Dendritic cell treated with granulocyte-macrophage colony-stimulating factor and Interleukin-4, amounts not matched to agents 40 ng/mL and 50 ng/mL, for 4 days (primary cell): ENCODE measurements around the gene THUMPD1.
A peak's percentile ranks its signal among the peaks of the same experiment; 100 is the strongest.
"Not testable (repeated sequence)": the region's sequence is repeated elsewhere in the genome, so short reads cannot be mapped to it uniquely, and the experiment has no call there.

Experiments
- H3K27ac Mint-ChIP-seq: one replicate; pipeline ENCODE4 v1.8.0; 2022; ENCODE audit warnings: mild to moderate bottlenecking, mixed read lengths
- H3K27me3 Mint-ChIP-seq: one replicate; pipeline ENCODE4 v1.8.0; 2022; ENCODE audit warnings: mild to moderate bottlenecking, mixed read lengths
- H3K36me3 Mint-ChIP-seq: one replicate; pipeline ENCODE4 v1.8.0; 2022; ENCODE audit warnings: low read depth, mixed read lengths
- H3K4me1 Mint-ChIP-seq: one replicate; pipeline ENCODE4 v1.8.0; 2022; ENCODE audit warnings: low read depth, mixed read lengths
- H3K4me3 Mint-ChIP-seq: one replicate; pipeline ENCODE4 v1.8.0; 2022; ENCODE audit warnings: mild to moderate bottlenecking, moderate library complexity, mixed read lengths
- H3K9me3 Mint-ChIP-seq: one replicate; pipeline ENCODE4 v1.8.0; 2022; ENCODE audit warnings: mixed read lengths
- intact Hi-C: fragments of 100-400 bp; cut with micrococcal nuclease; formaldehyde crosslinking; loops from one replicate; pipeline ENCODE4 v1.15.0; 2022

The THUMPD1 gene

DNA sequence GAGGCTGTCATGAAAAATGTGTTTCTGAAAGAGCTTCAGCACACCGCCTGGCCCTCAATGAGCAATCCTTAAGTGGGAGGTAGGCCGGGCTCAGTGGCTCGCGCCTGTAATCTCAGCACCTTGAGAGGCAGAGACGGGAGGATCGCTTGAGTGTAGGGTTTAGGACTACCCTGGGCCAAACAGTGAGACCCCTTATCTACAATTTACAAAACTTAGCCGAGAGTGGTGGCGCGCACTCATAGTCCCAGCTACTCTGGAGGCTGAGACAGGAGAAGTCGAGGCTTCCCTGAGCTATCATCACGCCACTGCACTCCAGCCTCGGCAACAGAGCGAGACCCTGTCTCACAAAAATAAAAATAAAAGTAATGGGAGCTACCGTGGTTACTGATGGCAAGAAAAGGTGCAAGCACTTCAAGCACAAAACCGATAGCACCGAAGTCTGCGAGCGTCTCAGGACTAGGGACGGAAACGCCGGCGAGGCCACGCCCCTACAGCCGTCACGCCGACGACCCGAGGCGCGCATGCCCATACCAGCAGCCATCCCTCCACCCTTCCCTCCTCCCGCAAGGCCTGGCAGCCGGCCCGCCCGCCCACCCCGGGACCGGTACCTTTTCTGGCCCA lies 607 bp downstream of the THUMPD1 start:
- Mint-ChIP-seq H3K4me1 (peaks cover 26% of the 10 kb centered on the region), H3K27ac (peak overlapping the region; percentile 94), H3K36me3 (peaks cover 39% of the 10 kb centered on the region), H3K9me3 (no peaks in the 10 kb centered on the region), H3K27me3 (no peaks in the 10 kb centered on the region), H3K4me3 (peak overlapping the region; percentile 94)
- intact Hi-C loops = no loop called here

DNA sequence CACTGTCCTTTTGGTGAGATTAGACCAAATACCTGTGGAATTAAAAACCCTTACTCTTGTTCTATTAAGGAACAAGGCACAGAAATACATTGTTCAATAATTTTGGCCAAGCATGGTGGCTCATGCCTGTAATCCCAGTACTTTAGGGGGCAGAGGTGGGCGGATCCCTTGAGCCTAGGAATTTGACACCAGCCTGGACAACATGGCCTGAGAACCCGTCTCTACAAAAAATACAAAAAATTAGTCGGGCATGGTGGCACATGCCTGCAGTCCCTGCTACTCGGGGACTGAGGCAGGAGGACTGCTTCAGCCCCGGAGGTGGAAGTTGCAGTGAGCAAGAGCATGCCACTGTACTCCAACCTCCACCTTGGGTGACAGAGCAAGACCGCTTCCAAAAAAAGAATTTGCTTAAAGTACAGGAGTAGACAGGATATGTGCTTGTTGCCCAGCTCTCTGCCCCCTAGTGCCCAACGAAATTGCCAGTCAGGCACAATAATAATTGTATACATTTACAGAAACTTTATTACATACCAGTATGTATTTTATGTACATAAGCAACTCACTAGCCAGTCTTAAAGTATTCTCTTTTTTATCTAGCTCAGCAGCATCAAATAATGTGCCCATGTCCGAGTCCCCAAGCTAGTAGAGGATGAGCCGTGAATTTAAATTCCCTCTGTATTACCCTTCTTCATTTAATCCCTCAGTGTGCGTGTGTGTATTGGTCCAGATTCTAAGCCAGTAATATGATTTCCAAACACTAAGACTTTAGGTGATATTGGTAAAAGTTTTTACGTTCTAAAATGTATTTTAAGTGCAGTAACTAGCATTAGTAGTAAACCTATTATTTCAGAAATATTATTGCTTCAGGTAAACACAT lies 1.4 kb downstream of the THUMPD1 start:
- H3K27me3 Mint-ChIP-seq = no peaks in the 10 kb centered on the region
- peaks cover 47% of the 10 kb centered on the region for H3K36me3 Mint-ChIP-seq
- peak overlapping the region; percentile 94 for H3K4me3 Mint-ChIP-seq
- peaks cover 26% of the 10 kb centered on the region for H3K4me1 Mint-ChIP-seq
- intact Hi-C loops = no loop called here
- H3K9me3 Mint-ChIP-seq = no peaks in the 10 kb centered on the region
- peak overlapping the region; percentile 94 for H3K27ac Mint-ChIP-seq

DNA sequence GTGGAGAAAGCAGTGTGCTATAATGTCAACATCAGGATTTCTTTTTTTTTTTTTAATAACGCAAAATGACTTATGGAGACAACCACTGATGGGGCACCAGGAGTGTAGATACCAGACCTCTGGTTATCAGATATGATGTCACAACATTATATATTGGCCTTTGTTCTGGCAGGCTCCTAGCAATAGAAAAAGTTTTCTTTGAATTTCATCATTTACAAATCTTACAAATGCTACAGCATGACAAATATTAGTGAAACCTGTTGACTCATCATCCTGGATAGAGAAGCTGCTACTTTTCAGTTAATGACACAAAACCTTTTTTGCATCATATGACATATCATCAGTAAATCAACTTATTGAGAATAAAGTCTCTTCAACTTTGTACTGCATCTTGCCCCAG lies 6.1 kb downstream of the THUMPD1 start:
- intact Hi-C loops = no loop called here
- Mint-ChIP-seq H3K4me3 (no peak overlapping the region), H3K36me3 (peaks cover 50% of the 10 kb centered on the region), H3K4me1 (peaks cover 14% of the 10 kb centered on the region), H3K27me3 (no peaks in the 10 kb centered on the region), H3K27ac (no peak overlapping the region), H3K9me3 (no peaks in the 10 kb centered on the region)

DNA sequence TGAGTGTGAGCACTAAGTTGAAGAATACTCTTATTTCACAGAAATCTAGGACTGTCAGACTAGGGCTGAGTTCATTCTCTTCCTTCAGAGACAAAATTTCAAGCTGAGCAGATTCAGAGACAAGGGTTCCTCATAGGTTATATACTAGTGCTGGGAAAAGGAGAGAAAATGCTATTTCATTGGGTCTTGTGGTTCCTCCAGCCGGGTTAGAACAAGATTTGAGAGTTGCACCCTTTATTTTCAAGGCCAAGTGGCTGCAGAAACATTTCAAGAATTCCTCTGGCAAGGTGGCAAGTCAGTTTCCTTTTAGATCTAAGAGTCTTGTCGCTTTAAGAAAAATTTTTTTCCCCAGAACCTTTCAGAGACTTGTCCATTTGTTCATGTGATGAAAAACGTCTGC lies 6.8 kb downstream of the THUMPD1 start:
- Mint-ChIP-seq H3K27ac (no peak overlapping the region), H3K9me3 (no peaks in the 10 kb centered on the region), H3K36me3 (peaks cover 50% of the 10 kb centered on the region), H3K4me3 (no peak overlapping the region), H3K4me1 (peaks cover 7% of the 10 kb centered on the region), H3K27me3 (no peaks in the 10 kb centered on the region)
- intact Hi-C loops = no loop called here

DNA sequence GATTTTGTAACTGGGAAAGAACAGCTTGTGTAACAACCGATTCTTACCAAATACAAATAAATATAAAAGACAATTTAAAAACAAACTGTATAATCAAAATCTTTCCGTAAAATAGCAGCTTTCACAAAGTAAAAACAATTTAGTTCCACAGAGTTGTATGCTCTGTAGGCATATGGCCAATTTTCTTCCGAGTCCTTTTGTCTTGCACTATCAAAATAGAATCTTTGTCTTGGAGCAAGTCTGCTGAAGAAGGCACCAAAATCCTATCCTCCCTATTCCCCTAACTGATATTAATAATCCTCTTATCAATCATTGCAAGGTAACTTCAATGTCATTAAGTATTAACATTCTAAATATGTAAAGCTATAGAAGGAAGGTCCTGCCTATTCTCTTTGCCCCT lies 7.6 kb downstream of the THUMPD1 start:
- intact Hi-C loops = no loop called here
- H3K27ac Mint-ChIP-seq = no peak overlapping the region
- no peaks in the 10 kb centered on the region for H3K9me3 Mint-ChIP-seq
- H3K36me3 Mint-ChIP-seq = peaks cover 49% of the 10 kb centered on the region
- H3K27me3 Mint-ChIP-seq = no peaks in the 10 kb centered on the region
- peaks cover 6% of the 10 kb centered on the region for H3K4me1 Mint-ChIP-seq
- H3K4me3 Mint-ChIP-seq = no peak overlapping the region

DNA sequence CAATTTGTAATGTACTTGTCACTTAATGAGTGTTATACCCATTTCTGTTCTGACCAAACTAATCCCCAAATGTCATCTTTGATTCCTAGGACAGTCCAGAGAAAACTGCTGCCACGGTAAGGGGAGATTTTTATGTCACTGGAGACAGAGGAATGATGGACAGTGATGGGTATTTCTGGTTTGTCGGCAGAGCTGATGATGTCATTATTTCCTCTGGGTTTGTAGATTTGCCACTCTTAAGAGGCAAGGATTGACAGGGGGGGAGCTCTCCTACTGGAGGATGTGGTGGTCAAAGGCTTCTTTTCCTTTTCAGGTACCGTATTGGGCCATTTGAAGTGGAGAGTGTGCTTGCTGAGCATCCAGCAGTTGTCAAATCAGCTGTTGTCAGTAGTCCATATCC lies 12.5 kb downstream of the THUMPD1 start:
- intact Hi-C loops = no loop called here
- H3K4me1 Mint-ChIP-seq = no peaks in the 10 kb centered on the region
- no peaks in the 10 kb centered on the region for H3K9me3 Mint-ChIP-seq
- H3K36me3 Mint-ChIP-seq = peaks cover 4% of the 10 kb centered on the region
- H3K27me3 Mint-ChIP-seq = no peaks in the 10 kb centered on the region
- H3K4me3 Mint-ChIP-seq = no peak overlapping the region
- H3K27ac Mint-ChIP-seq = no peak overlapping the region

DNA sequence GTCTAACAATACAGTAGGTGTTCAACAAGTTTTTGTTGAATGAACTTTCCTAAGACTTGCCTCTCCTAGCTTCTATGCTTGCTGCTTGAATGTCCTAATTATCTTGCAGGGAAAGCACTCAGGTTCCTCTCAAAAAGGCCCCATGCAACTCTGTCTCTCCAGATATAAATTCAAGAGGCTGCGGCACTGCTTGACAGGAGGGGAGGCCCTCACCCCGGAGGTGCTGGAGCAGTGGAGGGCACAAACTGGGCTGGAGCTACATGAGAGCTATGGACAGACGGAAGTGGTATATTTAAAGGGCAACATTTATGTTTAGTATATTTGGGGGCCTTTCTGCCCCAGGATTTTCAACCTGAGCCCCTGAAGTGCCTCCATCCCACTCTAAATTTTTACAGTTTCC lies 14.4 kb downstream of the THUMPD1 start:
- Mint-ChIP-seq H3K27ac (no peak overlapping the region), H3K9me3 (no peaks in the 10 kb centered on the region), H3K36me3 (no peaks in the 10 kb centered on the region), H3K4me3 (no peak overlapping the region), H3K27me3 (no peaks in the 10 kb centered on the region), H3K4me1 (no peaks in the 10 kb centered on the region)
- intact Hi-C loops = no loop called here

DNA sequence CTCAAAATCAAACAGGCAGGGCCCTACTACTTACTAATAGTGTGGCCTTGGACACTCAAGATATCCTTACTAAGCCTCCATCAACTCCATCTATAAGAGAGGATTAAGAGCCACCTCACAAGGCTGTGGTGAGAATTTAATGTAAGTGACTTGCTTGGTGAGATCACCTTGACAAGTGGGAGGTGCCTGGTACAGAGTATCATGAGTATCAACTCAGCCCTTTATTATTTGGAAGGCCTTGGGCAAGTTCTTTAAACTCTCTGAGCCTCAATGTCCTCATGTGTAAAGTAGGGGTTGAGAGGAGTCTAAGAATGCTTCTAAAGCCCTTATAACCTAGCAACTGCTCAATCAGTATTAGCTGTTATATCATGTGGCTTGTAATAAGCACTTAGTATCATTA lies 15.0 kb downstream of the THUMPD1 start:
- Mint-ChIP-seq H3K27ac (no peak overlapping the region), H3K36me3 (no peaks in the 10 kb centered on the region), H3K27me3 (no peaks in the 10 kb centered on the region), H3K4me1 (no peaks in the 10 kb centered on the region), H3K4me3 (no peak overlapping the region), H3K9me3 (no peaks in the 10 kb centered on the region)
- intact Hi-C loops = no loop called here

DNA sequence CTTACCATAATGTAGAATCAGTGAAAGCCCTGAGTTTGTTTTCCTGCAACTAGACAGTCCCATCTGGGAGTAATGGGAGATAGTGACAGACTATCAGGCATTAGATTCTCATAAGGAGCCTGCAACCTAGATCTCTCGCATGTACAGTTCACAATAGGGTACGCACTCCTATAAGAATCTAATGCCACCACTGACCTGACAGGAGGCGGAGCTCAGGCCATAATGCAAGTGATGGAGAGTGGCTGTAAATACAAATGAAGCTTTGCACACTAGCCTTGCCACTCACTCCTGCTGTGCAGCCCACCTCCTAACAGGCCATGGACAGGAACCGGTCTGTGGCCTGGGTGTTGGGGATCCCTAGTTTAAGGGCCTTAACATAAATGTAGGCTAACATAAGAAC lies 21.4 kb downstream of the THUMPD1 start:
- Mint-ChIP-seq H3K9me3 (peaks cover 11% of the 10 kb centered on the region), H3K4me1 (peaks cover 6% of the 10 kb centered on the region), H3K36me3 (no peaks in the 10 kb centered on the region), H3K27me3 (no peaks in the 10 kb centered on the region), H3K4me3 (no peak overlapping the region), H3K27ac (no peak overlapping the region)
- intact Hi-C loops = no loop called here

DNA sequence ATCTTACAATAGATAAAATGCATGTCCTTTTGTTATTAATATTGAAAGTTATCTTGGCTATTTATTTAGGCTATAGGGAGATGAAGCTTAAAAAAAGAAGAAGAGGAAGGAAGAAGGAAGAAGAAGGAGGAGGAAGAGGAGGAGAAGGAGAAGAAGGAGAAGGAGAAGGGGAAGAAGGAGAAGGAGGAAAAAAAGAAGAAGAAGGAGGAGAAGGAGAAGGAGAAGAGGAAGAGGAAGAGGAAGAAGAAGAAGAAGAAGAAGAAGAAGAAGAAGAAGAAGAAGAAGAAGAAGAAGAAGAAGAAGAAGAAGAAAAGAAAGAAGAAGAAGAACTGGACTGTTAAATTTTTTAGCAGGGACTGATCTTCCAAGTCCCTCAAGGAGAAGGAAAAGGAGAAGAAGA lies 23.9 kb downstream of the THUMPD1 start:
- H3K4me3 Mint-ChIP-seq, H3K4me1 Mint-ChIP-seq, H3K27me3 Mint-ChIP-seq, intact Hi-C loops: not testable (repeated sequence)
- H3K9me3 Mint-ChIP-seq = peaks cover 11% of the 10 kb centered on the region
- H3K36me3 Mint-ChIP-seq = peaks cover 11% of the 10 kb centered on the region
- peak overlapping the region; percentile 48 for H3K27ac Mint-ChIP-seq

DNA sequence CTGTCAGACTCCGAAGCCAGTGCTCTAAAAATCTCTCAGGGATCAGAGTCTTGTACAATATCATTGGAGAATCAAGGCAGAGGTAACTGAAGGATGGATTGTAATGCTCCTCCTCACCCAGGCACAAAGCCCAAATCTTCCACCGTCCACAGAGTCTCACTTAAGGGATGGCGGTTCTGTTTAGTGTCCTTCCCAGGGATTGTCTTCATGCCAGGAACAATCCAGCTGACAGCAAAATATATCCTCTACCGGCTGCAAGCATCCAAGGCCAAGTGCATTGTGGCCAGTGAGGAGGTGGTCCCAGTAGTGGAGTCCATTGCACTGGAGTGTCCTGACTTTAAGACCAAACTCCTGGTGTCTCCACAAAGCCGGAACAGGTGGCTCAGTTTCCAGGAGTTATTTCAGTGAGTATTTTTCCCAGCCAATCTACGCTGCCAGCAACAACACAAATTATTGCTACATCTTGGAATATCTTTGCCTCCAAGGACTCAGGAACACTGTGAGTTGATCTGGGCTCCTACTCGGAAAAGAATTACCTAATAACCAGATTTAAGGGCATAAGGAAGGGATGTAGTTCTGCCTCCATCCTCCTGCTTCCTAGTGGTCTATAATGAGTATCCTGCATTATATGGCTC lies 30.2 kb downstream of the THUMPD1 start:
- Mint-ChIP-seq H3K27me3 (no peaks in the 10 kb centered on the region), H3K36me3 (peaks cover 18% of the 10 kb centered on the region), H3K4me3 (no peak overlapping the region), H3K27ac (no peak overlapping the region), H3K4me1 (no peaks in the 10 kb centered on the region), H3K9me3 (no peaks in the 10 kb centered on the region)
- intact Hi-C loops = no loop called here

DNA sequence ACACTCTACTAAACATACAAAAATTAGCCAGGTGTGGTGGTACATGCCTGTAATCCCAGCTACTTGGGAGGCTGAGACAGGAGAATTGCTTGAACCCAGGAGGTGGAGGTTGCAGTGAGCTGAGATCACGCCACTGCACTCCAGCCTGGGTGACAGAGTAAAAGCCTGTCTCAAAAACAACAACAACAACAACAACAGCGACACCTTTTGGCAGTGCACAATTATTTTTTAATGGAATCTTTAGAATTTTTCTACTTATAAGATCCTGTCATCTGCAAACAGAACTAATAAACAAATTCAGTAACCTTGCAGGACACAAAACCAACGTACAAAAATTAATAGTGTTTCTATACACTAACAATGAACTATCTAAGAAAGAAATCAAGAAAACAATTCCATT lies 33.5 kb downstream of the THUMPD1 start:
- H3K27me3 Mint-ChIP-seq, H3K9me3 Mint-ChIP-seq, H3K36me3 Mint-ChIP-seq, H3K27ac Mint-ChIP-seq, H3K4me1 Mint-ChIP-seq, H3K4me3 Mint-ChIP-seq: not testable (repeated sequence)
- intact Hi-C loops = loop anchor here (1.0 to 5.0 kb wide), 2 partner anchors 106 to 321 kb away; no protein-coding TSS in a partner anchor

DNA sequence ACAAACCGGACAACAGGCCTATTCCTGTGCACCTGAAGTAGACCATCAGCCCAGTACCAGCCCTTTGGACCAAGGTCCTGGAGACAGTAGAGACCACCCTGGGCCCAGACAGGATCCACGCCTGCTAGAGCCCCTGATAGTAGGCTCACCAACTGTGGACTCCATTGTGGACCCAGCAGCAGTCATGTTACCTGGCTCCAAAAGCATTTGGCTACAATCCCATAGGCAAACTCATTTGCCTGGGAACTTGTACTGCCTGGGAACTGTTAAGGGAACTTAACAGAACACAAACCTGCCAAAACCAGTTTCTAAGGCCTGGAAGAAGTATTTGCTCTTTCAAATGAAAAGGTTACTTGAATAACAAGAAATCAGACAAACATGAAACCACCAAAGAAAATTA lies 34.2 kb downstream of the THUMPD1 start:
- no peak overlapping the region for H3K4me3 Mint-ChIP-seq
- H3K27ac Mint-ChIP-seq = no peak overlapping the region
- no peaks in the 10 kb centered on the region for H3K27me3 Mint-ChIP-seq
- intact Hi-C loops = loop anchor here (5.0 kb wide), 1 partner anchor 320 kb away; no protein-coding TSS in a partner anchor
- peaks cover 10% of the 10 kb centered on the region for H3K36me3 Mint-ChIP-seq
- H3K4me1 Mint-ChIP-seq = no peaks in the 10 kb centered on the region
- H3K9me3 Mint-ChIP-seq = no peaks in the 10 kb centered on the region

DNA sequence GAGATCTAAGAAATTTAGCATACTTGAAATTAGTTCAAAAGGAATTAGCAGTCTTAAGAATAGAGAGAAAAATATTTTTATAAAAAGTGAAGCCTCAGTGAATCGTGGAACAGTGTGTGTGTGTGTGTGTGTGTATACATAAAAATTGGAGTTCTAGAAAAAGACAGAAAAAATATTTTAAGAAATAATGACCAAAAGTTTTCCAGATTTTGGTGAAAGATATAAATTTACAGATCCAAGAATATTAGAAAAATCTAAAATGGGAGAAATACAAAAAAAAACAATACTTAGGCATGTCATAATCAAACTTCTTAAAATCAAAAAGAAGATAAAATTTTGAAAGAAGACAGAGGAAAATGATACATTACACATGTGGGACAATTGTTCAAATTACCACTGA lies 35.6 kb downstream of the THUMPD1 start:
- H3K27me3 Mint-ChIP-seq, H3K9me3 Mint-ChIP-seq, H3K4me1 Mint-ChIP-seq, H3K27ac Mint-ChIP-seq, H3K4me3 Mint-ChIP-seq, H3K36me3 Mint-ChIP-seq: not testable (repeated sequence)
- intact Hi-C loops = loop anchor here (5.0 kb wide), 1 partner anchor 319 kb away; no protein-coding TSS in a partner anchor
